Measurements from ENCODE around the gene SNRPA. TPM values are rescaled to one million over a fixed set of nuclear protein-coding genes. Genes with fewer than 3 reads are reported as not detected.

Gene SNRPA
- polyA plus RNA-seq, 1 of the 3 experiments (the other 2 are of a cell fraction) = 121 TPM

DNA sequence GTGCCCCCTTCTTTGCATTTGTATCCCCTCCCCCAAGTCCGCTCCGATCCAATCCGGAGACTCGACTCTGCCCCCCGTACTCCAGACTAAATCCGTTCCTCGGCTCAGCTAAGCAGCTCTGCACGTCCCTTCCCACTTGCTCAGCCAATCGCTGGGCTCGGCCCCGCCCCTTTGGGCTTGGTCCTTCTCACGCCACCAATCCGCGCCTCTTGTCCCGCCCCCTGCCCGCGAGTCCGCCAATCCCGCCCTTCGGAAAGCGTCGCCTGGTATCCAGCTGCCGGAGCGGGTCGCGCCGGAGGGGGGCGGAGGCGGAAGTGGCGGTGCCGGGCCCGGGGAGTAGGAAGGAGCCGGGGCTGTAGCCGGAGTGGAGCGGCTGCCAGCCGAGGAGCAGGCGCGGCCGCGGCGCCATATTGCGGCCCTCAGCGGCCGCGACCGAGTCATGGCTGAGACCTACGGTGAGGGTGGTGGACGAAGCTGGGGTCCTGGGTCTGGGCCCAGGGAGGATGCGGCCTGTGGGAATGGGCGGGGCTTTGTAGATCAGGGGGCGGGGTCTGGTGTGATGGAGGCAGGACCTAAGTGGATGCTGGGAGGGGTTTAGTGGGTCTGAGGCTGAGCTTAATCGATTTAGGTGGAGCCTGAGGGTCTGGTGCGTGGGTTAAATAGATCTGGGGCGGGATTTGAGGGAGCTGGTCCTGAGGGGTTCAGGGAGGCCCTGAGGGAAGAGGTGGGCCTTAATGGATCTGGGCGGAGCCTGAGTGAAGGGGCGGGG, 27.1 kb downstream of the SNRPA start, which contains the start of gene RAB4B (continued):
- TF ChIP-seq RAD21 (IDR thresholded peaks at IDR 0.05; ENCODE audit: low read length) = no peak
- TF ChIP-seq NRF1 (IDR thresholded peaks at IDR 0.05; ENCODE audit: low read depth, low read length) = no peak
- TF ChIP-seq, protein P1, sequence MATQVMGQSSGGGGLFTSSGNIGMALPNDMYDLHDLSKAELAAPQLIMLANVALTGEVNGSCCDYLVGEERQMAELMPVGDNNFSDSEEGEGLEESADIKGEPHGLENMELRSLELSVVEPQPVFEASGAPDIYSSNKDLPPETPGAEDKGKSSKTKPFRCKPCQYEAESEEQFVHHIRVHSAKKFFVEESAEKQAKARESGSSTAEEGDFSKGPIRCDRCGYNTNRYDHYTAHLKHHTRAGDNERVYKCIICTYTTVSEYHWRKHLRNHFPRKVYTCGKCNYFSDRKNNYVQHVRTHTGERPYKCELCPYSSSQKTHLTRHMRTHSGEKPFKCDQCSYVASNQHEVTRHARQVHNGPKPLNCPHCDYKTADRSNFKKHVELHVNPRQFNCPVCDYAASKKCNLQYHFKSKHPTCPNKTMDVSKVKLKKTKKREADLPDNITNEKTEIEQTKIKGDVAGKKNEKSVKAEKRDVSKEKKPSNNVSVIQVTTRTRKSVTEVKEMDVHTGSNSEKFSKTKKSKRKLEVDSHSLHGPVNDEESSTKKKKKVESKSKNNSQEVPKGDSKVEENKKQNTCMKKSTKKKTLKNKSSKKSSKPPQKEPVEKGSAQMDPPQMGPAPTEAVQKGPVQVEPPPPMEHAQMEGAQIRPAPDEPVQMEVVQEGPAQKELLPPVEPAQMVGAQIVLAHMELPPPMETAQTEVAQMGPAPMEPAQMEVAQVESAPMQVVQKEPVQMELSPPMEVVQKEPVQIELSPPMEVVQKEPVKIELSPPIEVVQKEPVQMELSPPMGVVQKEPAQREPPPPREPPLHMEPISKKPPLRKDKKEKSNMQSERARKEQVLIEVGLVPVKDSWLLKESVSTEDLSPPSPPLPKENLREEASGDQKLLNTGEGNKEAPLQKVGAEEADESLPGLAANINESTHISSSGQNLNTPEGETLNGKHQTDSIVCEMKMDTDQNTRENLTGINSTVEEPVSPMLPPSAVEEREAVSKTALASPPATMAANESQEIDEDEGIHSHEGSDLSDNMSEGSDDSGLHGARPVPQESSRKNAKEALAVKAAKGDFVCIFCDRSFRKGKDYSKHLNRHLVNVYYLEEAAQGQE (IDR thresholded peaks at IDR 0.05; ENCODE audit: low read depth, low read length) = no peak
- TF ChIP-seq, protein P2, sequence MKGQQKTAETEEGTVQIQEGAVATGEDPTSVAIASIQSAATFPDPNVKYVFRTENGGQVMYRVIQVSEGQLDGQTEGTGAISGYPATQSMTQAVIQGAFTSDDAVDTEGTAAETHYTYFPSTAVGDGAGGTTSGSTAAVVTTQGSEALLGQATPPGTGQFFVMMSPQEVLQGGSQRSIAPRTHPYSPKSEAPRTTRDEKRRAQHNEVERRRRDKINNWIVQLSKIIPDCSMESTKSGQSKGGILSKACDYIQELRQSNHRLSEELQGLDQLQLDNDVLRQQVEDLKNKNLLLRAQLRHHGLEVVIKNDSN (IDR thresholded peaks at IDR 0.05; ENCODE audit: borderline replicate concordance, low read depth) = peak; percentile 58; the same call in 1 of the 2 replicates
- TF ChIP-seq YY1 (IDR thresholded peaks at IDR 0.05; ENCODE audit: low read depth) = 0 out of 2 replicates have a peak, but pooled peaks have one; percentile 48
- no peak for TF ChIP-seq SMC3 (IDR thresholded peaks at IDR 0.05; ENCODE audit: low read depth, low read length)
- TF ChIP-seq RFX5 (IDR thresholded peaks at IDR 0.05; ENCODE audit: low read length) = peak; percentile 5; the same call in 1 of the 2 replicates

DNA sequence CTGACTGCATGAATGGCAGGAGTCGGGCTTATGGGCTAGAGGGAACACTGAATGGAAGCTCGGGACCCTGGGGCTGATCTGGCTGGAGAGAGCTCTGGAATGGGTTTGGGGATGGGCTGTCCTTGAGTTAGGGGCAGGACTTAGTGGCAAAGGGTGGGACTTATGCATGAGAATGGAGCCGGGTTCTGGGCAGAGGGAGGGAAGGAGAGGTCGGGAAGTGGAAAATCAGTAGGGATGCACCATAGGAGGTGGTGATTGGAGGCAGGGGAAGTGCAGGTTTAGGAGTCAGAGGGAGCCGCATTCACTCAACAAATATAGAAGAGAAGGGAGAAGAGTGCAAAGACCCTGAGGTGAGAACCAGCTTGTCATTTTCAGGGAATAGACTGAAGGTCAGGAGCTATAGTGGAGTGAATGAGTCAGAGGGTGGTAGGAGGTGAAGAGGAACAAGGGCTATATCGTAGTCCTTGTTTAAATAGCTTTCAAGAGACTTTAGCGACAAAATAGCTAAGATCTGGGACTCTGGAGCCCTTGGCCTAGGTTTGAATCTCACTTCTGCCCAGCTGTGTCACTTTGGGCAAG, 27.8 kb downstream of the SNRPA start:
- CTCF ChIA-PET = interaction anchor here (0.6 to 2.4 kb wide), 6 partner anchors 19 to 116 kb away, joined by 3 to 20 read pairs (median 4); partner anchors contain the start of gene EGLN2
- no peak for DNase-seq
- WGBS (ENCODE audit: low lambda C conversion rate) = 10% methylated on average over 7 of the region's 7 CpGs

More for the DNA sequence above, 27.8 kb downstream of the SNRPA start:
- Histone ChIP-seq H3K9ac (peak overlapping the region; percentile 85), H3K27ac (ENCODE audit: low read depth in 2 of 2, low read length in 1 of 2) (peak overlapping the region; percentile 85 to 99; a peak in 3 of 4 replicates), H3F3A (replicated peaks; ENCODE audit: insufficient read depth) (peaks cover 13% of the 10 kb centered on the region), H4K20me1 (ENCODE audit: insufficient read depth) (no peaks in the 10 kb centered on the region), H3K36me3 (replicated peaks in 1 of 2; ENCODE audit: control insufficient read depth in 1 of 2, insufficient read depth in 2 of 2, low read length in 1 of 2) (no peaks in the 10 kb centered on the region), H3K9me2 (no peaks in the 10 kb centered on the region), H3K27me3 (ENCODE audit: insufficient read depth) (no peaks in the 10 kb centered on the region), H2AFZ (ENCODE audit: low read depth) (peak overlapping the region; percentile 60; the same call in 1 of the 2 replicates), H3K9me3 (no peaks in the 10 kb centered on the region), H3K4me3 (ENCODE audit: low read depth in 2 of 2, low read length in 1 of 2) (peak overlapping the region; percentile 61 to 67), H3K4me1 (ENCODE audit: control insufficient read depth in 1 of 2, insufficient read depth in 2 of 2, low read depth in 1 of 2, low read length in 1 of 2) (peaks cover 6 to 9% of the 10 kb centered on the region in 2 experiments; a peak in 2 of 4 replicates), H3K4me2 (peak overlapping the region; percentile 78), H3K79me2 (ENCODE audit: insufficient read depth) (peaks cover 15% of the 10 kb centered on the region; the same call in 1 of the 2 replicates)
- TF ChIP-seq RFX5 (IDR thresholded peaks at IDR 0.05; ENCODE audit: low read length) (0 out of 2 replicates have a peak, but pooled peaks have one; percentile 34), RXRA (IDR thresholded peaks at IDR 0.05; ENCODE audit: borderline replicate concordance, low read depth) (no peak), POLR2AphosphoS5 (IDR thresholded peaks at IDR 0.05; ENCODE audit: low read depth, low read length) (no peak), GATA2 (CRISPR knock-in tag; IDR thresholded peaks at IDR 0.05) (no peak), EZH2phosphoT487 (IDR thresholded peaks at IDR 0.05; ENCODE audit: borderline replicate concordance, low read depth) (no peak)
- TF ChIP-seq, protein P3, sequence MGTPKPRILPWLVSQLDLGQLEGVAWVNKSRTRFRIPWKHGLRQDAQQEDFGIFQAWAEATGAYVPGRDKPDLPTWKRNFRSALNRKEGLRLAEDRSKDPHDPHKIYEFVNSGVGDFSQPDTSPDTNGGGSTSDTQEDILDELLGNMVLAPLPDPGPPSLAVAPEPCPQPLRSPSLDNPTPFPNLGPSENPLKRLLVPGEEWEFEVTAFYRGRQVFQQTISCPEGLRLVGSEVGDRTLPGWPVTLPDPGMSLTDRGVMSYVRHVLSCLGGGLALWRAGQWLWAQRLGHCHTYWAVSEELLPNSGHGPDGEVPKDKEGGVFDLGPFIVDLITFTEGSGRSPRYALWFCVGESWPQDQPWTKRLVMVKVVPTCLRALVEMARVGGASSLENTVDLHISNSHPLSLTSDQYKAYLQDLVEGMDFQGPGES (IDR thresholded peaks at IDR 0.05; ENCODE audit: low read depth, low read length) = no peak
- POLR2A ChIA-PET = interaction anchor here (0.8 to 3.3 kb wide), 10 partner anchors 8 to 1081 kb away, joined by 3 to 31 read pairs (median 7); partner anchors contain the start of genes ACTMAP, COQ8B, EGLN2 and ITPKC
